TTC549 (cell line): ENCODE data around the gene PPP2R5B.

Source experiments
- FAIRE-seq: peaks from 2 replicates; lab custom pipeline; 2012; peaks lifted over from hg19 to GRCh38; lab: Jason Lieb, UNC

Gene PPP2R5B

GRCh38 chr11:64888729-64889511 lies 35.6 kb upstream of the PPP2R5B start:
- no peak for FAIRE-seq

GRCh38 chr11:64890522-64890939 lies 34.0 kb upstream of the PPP2R5B start:
- FAIRE-seq, result no peak

DNA sequence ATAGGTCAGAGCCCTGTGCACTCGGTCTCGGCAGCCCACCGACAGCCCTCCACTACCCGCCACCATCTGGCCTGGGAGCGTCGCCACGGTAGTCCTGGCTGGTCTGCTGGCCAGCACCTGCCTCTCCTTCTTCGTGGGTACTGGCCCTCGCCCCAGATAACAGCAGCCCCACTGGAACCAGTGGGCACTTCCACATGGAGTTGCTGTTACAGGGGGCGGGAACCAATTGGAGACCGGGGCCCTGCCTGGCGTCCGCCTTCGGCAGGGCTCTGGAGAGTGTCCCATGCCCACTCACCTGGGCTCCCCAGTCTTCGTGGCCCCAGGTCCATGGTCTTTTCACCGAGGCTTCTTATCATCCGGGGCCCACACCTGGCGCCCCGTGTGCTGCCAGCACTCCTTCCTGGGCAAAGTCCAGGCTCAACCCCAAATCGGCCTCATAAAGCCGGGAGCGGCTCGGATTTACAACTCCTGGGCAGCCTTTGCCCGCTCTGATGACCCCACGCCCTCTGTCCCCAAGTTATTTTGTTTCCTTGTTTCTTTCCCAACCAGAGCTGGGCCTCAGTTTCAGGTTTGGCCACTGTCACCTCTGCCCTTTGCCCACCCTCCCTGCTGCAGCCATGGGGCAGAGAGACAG lies 33.2 kb upstream of the PPP2R5B start:
- no peak for FAIRE-seq

- no peak for FAIRE-seq
Observed at GRCh38 chr11:64891880-64892279, 32.6 kb upstream of the PPP2R5B start.

- FAIRE-seq, result no peak
Observed at GRCh38 chr11:64892411-64892831, 32.1 kb upstream of the PPP2R5B start.

DNA sequence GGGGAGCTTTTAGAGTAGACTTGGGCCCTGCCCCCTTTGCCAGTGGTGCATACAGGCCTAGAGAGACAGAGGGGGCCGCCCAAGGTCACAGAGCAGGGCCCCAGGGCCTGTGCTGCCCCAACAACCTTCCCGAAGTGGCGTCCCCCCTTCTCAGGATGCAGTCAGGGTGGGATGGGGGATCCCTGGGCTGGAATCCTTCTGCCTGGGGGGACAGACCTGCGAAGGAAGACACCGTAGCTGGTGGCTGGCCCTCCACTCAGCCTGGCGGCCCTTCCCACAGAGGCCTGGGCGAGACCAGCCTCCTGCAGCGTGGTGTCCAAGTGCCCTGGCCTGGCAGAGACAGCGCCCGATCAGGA lies 31.7 kb upstream of the PPP2R5B start:
- FAIRE-seq, result no peak

- no peak for FAIRE-seq
Observed at GRCh38 chr11:64893194-64894069, 31.1 kb upstream of the PPP2R5B start.

DNA sequence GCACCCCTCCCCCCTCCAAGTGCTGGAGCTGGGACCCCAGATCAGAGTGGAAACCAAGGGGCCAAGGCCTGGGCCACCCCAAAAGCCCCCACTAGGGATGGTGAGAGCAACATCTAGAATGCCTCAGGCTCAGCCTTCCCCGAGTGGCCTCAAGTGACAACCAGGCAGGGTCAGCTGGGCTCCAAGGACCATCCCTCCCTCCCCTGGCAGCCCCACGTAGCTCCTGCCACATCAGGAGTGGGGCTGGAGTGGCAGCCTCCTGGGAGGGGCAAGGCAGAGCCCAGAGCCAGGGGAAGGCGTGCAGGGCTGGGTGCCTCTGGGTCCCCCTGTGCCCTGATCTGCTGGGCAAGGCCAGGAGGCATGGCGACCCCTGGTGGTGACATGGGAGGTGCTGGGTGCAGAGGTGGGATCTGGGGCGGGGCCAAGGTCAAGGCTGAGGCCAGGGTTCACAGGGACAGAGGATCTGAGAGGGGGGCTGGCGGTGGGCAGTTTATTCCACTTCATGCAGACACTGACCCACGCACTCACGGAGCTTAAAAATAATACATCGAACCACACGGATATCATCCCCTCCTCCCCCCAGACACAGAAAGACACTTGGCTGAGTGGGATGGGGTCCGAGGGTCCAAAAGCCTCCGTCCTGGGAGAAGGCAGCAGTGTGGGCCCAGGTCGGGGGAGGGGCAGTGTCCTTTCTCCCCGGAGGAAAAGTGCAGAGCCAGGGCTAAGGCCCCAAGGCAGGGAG lies 30.2 kb upstream of the PPP2R5B start:
- FAIRE-seq, result no peak

DNA sequence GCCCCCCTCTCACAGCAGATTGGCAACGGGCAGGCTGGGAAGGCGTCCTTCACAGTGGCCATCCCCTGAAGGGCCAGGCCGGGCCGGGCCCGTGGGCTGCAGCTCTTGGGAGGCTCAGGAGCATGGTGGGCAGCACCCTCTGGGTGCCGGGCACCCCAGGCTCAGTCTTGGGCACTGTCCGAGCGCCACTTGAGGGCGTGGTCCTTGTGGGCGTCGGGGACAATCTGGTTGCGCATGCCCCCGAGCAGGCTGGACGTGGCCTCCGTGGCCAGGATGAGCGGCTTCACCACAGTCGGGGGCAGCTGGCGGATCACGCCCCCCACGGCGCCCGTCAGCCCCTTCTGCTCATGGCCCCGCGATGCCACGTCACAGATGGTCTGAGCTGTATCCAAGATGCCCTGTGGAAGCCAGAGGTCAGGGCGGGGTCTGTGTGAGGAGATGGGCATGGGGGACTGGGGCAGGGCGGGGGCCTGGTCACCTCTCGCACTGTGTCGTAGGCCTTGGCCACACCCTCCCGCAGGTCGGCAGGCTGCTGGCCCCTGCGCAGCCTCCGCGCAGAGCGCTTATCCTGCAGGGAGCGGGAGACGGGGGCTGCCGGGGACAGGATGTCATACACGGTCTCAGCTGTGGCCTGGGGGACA lies 29.6 kb upstream of the PPP2R5B start:
- no peak for FAIRE-seq

DNA sequence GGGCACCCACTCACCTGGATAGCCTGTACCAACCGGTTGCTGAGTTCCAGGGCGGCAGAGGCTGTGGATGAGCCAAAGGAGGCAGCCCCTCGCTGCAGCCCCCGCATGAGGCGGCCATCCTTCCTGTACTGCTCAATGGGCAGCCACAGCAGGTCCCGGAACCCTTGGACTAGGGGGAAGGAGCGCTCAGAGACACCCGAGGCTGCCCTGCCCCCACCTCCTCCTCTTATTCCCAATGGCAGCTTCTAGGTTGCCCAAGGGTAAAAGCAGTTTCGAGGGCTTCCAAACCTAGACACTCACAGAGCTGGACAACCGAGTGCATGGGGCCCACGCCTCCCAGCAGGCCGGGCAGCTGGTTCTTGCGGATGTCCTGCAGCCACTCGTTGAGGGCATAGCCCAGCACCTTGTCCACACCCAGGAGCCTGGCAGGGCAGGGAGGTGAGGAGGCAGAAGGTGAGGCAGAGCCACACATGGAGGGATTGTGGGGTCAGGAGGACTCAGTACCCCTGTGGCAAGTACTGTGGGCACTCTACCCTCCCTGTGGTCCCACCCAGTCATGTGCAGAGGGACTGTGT lies 28.0 kb upstream of the PPP2R5B start:
- no peak for FAIRE-seq

GRCh38 chr11:64897381-64898075 lies 27.0 kb upstream of the PPP2R5B start:
- FAIRE-seq, result no peak

GRCh38 chr11:64898076-64898445 lies 26.4 kb upstream of the PPP2R5B start:
- FAIRE-seq, result no peak

DNA sequence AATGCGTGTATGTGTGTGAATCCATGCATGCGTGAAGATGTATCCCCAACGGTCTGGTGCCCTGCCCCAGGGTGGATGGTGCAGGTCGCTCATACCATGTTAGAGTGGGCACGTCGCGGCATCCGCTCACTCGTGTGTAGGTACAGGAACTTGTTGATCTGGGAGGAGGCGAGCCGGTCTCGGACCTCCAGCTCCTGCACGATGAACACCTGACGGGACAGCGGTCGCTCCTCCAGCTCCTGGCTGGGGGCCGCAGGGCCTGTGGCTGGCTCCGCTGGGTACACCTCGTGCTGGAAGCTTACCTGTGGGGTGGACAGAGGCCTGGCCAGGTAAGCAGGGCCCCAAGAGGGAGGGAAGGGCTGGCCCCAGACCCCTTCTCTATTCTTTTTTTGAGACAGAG lies 25.9 kb upstream of the PPP2R5B start:
- no peak for FAIRE-seq

- FAIRE-seq, result no peak
Observed at GRCh38 chr11:64900263-64900678, 24.2 kb upstream of the PPP2R5B start.

DNA sequence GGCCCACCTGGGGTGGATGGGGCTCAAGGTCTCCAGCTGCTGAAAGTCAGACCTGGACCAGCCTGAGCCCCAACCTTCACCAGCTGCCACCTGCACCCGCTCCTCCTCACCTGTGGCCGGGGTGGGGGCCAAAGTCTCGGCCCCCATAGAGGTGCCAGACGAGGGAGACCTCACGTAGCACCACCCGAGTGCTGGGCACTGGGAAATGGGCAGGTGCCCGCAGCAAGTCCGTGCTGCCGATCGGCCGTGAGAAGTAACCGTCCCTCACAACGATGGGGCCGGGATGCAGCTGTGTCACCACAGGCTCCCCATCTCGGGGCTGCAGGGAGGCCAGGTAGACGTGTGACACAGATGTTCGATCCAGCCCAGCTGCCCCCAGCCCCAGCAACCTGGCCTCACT lies 23.7 kb upstream of the PPP2R5B start:
- FAIRE-seq, result no peak

DNA sequence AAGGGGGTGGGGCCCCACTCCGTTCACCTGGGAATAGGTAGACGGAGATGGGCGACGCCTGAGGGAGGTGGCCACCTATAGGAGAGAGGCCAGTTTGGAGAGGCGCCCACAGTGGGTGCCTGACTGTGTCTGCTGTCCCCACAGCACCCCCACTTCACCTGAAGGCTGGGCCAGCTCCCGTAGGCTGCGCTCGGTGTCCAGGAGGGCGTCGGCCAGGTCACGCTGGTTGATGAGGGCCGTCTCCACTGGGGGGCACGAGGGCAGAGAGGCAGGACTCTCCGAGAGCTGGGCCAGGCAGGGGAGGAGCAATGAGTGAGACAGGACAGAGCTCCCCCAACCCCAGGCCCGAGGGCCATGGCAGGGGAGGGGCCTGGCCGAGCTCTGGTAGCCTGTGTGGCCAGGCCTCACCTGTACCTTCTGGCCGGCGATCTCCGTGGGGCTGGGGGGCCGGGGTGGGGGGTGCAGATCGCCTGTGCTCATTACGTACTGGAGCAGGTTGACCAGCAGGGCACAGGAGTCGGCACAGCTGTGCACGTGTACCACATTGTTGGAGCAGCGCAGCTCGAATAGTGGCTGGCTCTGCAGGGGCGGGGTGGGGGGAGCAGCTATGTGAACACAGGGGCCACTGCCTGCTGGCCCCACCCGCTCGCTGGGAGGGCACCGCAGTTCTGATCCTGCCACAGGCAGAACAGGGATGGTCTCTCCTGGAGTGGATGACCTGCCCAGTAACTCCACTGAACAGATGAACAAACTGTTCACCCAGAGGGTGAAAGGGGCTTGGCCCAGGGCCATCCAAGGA lies 22.2 kb upstream of the PPP2R5B start:
- no peak for FAIRE-seq

DNA sequence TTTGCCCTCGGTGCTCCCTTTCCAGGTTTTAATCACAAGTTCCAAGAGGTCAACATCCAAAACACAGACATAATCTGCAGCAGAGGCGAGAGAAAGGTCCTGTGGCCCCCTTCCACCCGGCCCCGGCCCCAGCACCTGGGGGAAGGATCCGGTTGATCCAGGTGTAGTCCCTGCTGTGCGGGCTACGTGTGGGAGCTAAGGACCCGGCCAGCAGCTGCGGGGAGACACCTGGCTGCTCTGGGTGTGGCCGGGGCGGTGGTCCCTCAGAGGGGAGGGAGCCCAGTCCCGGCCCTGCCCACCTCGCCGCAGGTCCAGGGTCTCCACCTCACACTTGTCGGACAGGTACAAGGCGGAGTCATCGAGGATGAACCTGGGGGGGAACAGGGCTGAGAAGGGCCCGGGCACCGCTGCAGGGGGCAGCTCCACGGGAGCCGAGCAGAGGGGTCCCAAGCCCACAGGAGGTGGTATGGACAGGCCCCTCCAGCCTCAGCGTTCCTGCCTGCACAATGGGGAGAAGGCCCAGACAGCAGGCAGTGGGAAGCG lies 21.1 kb upstream of the PPP2R5B start:
- no peak for FAIRE-seq

GRCh38 chr11:64905516-64906313 lies 18.8 kb upstream of the PPP2R5B start:
- no peak for FAIRE-seq

GRCh38 chr11:64906314-64906635 lies 18.2 kb upstream of the PPP2R5B start:
- no peak for FAIRE-seq
